ENCODE results near the gene RAPGEF2. TPM values are rescaled to one million over a fixed set of nuclear protein-coding genes. Genes with fewer than 3 reads are reported as not detected.

The RAPGEF2 gene
- total RNA-seq, 4 donors from 2014 or later: 60.2 to 109 (median 79.7) TPM

DNA sequence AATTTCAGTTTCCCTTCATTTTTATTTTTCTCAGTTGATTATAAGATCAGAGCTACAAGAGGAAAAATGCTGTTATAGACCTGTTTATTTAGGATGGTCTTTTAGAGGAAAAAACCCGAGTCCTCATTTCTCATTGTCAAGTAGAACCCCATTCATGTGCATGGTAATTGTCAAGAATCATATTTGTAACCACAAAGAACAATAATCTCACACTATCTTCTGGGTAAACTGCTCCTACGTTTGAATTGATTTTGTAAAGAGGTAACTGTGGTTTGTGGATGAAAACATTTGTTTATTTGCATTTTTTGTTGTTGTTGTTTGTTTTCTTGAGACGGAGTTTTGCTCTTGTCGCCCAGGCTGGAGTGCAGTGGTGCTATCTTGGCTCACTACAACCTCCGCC, 23.8 kb downstream of the RAPGEF2 start:
- DNase-seq: no peak
- no peaks in the 10 kb centered on the region for H3K36me3 ChIP-seq
- 88% methylated on average over 5 of the region's 5 CpGs for WGBS, 2 donors
- H3K9me3 ChIP-seq: no peaks in the 10 kb centered on the region
- no peak overlapping the region for H3K27ac ChIP-seq
- H3K4me1 ChIP-seq: peaks cover 9 to 13% of the 10 kb centered on the region in 2 donors
- TF ChIP-seq, protein P1, sequence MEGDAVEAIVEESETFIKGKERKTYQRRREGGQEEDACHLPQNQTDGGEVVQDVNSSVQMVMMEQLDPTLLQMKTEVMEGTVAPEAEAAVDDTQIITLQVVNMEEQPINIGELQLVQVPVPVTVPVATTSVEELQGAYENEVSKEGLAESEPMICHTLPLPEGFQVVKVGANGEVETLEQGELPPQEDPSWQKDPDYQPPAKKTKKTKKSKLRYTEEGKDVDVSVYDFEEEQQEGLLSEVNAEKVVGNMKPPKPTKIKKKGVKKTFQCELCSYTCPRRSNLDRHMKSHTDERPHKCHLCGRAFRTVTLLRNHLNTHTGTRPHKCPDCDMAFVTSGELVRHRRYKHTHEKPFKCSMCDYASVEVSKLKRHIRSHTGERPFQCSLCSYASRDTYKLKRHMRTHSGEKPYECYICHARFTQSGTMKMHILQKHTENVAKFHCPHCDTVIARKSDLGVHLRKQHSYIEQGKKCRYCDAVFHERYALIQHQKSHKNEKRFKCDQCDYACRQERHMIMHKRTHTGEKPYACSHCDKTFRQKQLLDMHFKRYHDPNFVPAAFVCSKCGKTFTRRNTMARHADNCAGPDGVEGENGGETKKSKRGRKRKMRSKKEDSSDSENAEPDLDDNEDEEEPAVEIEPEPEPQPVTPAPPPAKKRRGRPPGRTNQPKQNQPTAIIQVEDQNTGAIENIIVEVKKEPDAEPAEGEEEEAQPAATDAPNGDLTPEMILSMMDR (IDR thresholded peaks at IDR 0.05): no peak
- TF ChIP-seq POLR2A (IDR thresholded peaks at IDR 0.05): no peak
- intact Hi-C loops (cut with DNase I): no loop called here
- H3K27me3 ChIP-seq: no peaks in the 10 kb centered on the region
- H3K4me3 ChIP-seq (replicated peaks in 1 of 3): no peak overlapping the region

DNA sequence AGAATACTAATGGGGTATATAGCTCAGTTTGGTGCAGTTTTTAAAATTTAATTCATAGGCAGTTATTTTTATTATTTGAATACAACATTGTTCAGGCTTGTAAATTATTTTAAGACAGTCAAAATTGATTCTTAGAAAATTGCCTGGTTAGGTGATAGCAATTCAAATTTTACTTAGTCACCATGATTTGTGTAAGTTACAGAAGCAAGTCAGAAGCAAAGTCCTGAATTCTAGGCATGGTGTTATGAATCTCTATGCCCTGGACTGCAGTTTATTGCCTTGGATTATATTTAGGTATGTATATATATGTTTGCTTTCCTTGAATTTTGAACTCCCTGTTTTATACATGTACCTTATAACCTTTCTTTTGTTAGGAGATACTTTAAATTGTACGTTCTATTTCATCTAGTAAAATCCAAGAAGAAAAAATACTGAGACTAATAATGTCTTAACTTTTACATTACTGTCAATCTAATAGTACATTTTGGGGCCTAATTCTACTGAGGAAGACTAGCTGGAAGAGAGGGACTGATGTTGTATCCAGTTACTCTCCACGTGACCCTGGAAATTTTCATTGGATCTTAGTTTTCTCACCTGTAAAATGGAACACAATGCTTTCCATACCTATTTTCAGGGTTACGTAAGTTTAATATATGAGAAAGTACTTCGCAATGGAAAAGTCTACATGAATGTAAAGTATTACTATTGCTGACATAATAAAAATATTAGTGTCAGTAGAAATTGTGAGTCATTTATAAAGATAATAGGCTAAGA, 25.1 kb downstream of the RAPGEF2 start:
- 91 to 96% methylated on average over 4 of the region's 4 CpGs for WGBS, 2 donors
- Histone ChIP-seq H3K4me1 (peaks cover 9 to 13% of the 10 kb centered on the region in 2 donors), H3K27me3 (no peaks in the 10 kb centered on the region), H3K36me3 (no peaks in the 10 kb centered on the region), H3K9me3 (no peaks in the 10 kb centered on the region), H3K4me3 (replicated peaks in 1 of 3) (no peak overlapping the region), H3K27ac (no peak overlapping the region)
- no peak for TF ChIP-seq POLR2A (IDR thresholded peaks at IDR 0.05)
- TF ChIP-seq, protein P1 (IDR thresholded peaks at IDR 0.05): no peak
- intact Hi-C loops (cut with DNase I): no loop called here
- DNase-seq: no peak

DNA sequence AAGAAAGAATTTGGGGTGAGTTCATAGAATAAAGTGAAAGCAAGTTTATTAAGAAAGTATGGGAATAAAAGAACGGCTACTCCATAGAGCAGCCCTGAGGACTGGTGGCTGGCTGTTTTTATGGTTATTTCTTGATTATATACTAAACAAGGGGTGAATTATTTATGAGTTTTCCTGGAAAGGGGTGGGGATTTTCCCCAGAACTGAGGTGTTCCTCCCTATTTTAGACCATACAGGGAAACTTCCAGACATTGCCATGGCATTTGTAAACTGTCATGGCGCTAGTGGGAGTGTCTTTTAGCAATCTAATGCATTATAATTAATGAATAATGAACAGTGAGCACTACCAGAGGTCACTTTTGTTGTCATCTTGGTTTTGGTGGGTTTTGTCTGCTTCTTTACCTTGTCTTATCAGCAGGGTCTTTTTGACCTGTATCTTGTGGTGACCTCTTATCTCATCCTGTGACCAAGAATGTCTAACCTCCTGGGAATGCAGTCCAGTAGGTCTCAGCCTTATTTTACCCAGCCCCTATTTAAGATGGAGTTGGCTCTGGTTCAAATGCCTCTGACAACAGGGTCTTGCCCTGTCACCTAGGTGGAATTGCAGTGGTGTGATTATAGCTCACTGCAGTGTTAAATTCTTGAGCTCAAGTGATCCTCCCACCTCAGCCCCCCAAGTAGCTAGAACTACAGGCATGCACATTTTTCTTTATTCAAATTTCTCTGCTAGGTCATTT, 27.1 kb downstream of the RAPGEF2 start:
- no peaks in the 10 kb centered on the region for H3K9me3 ChIP-seq
- TF ChIP-seq, protein P1 (IDR thresholded peaks at IDR 0.05): no peak
- no peak for TF ChIP-seq POLR2A (IDR thresholded peaks at IDR 0.05)
- no peaks in the 10 kb centered on the region for H3K27me3 ChIP-seq
- 88 to 93% methylated on average over 2 of the region's 2 CpGs for WGBS, 2 donors
- DNase-seq: no peak
- H3K4me3 ChIP-seq (replicated peaks in 1 of 3): no peak overlapping the region
- H3K4me1 ChIP-seq: peaks cover 7 to 9% of the 10 kb centered on the region in 2 donors
- no peak overlapping the region for H3K27ac ChIP-seq
- H3K36me3 ChIP-seq: no peaks in the 10 kb centered on the region
- intact Hi-C loops (cut with DNase I): no loop called here

DNA sequence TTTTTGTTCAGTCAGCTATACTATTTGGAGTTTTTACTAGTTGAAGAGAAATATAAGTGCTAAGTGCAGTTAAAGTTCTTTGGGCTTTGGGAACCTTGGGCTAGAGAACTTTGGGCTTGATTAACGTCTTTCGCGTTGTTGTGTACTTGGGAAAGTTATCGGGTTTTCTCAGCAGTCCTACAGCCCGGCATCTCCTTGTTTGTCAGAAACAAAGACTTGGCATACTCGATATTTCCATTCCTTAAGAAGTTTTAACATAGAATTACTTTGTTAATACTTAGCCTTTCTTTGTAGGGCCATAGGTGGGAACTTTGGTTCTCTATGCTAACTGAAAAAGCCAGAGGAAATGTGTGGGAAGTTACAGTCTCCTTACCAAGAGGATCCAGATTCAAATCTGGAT, 28.7 kb downstream of the RAPGEF2 start:
- no peaks in the 10 kb centered on the region for H3K9me3 ChIP-seq
- no peak for DNase-seq
- WGBS, 2 donors: 84 to 85% methylated on average over 6 of the region's 6 CpGs
- H3K36me3 ChIP-seq: no peaks in the 10 kb centered on the region
- peaks cover 0 to 9% of the 10 kb centered on the region in 2 donors for H3K4me1 ChIP-seq
- H3K4me3 ChIP-seq (replicated peaks in 1 of 3): no peak overlapping the region
- H3K27me3 ChIP-seq: no peaks in the 10 kb centered on the region
- no peak for TF ChIP-seq POLR2A (IDR thresholded peaks at IDR 0.05)
- intact Hi-C loops (cut with DNase I): no loop called here
- H3K27ac ChIP-seq: no peak overlapping the region

DNA sequence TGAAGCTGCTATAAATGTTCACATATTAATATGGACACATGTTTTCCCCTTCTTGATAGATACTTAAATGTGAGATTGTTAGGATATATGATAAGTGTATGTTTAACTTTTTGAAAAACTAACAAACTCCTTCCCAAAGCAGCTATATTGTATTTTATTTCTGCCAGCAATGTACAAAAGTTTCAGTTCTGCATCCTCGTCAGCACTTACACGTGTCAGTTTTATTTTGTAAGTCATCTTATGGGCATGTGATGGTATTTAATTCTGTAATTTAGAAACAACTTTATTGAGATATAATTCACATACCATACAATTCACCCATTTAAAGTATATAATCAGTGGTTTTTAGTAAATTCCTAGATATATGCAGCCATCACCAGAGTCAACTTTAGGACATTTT, 31.6 kb downstream of the RAPGEF2 start:
- Histone ChIP-seq H3K9me3 (no peaks in the 10 kb centered on the region), H3K4me3 (replicated peaks in 1 of 3) (no peak overlapping the region), H3K4me1 (peaks cover 9 to 19% of the 10 kb centered on the region in 2 donors), H3K27me3 (no peaks in the 10 kb centered on the region), H3K36me3 (no peaks in the 10 kb centered on the region), H3K27ac (no peak overlapping the region)
- DNase-seq: no peak
- intact Hi-C loops (cut with DNase I): no loop called here
- TF ChIP-seq, protein P1 (IDR thresholded peaks at IDR 0.05): no peak
- TF ChIP-seq POLR2A (IDR thresholded peaks at IDR 0.05): no peak
- WGBS, 2 donors: 83 to 91% methylated on average over 2 of the region's 2 CpGs

Data from thyroid gland (tissue), 4 donors.